ENCODE measurements around the gene UGP2. TPM values are rescaled to one million over a fixed set of nuclear protein-coding genes. Genes with fewer than 3 reads are reported as not detected.

Gene UGP2
- total and polyA plus RNA-seq, 2 of the 8 experiments (the other 6 are each of a cell fraction or from before 2014, with no cell fraction given): 278 to 956 TPM

DNA sequence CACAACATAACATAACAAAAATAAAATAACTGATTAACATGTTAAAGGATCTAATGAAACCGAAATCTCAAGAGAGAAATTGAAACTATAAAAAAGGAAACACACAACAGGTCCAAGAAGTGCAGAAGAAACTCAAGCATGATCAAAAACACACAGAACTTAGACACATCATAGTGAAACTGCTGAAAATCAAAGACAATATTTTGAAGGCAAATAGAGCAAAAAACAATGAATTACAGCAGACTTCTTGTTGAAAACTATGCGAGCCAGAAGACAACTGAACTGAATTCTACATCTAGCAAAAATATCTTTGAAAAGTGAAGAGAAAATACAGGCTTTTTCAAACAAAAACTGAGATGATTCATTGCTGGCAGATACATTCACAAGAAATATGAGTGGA, 61.3 kb downstream of the UGP2 start (continued):
- TF ChIP-seq, protein P1, sequence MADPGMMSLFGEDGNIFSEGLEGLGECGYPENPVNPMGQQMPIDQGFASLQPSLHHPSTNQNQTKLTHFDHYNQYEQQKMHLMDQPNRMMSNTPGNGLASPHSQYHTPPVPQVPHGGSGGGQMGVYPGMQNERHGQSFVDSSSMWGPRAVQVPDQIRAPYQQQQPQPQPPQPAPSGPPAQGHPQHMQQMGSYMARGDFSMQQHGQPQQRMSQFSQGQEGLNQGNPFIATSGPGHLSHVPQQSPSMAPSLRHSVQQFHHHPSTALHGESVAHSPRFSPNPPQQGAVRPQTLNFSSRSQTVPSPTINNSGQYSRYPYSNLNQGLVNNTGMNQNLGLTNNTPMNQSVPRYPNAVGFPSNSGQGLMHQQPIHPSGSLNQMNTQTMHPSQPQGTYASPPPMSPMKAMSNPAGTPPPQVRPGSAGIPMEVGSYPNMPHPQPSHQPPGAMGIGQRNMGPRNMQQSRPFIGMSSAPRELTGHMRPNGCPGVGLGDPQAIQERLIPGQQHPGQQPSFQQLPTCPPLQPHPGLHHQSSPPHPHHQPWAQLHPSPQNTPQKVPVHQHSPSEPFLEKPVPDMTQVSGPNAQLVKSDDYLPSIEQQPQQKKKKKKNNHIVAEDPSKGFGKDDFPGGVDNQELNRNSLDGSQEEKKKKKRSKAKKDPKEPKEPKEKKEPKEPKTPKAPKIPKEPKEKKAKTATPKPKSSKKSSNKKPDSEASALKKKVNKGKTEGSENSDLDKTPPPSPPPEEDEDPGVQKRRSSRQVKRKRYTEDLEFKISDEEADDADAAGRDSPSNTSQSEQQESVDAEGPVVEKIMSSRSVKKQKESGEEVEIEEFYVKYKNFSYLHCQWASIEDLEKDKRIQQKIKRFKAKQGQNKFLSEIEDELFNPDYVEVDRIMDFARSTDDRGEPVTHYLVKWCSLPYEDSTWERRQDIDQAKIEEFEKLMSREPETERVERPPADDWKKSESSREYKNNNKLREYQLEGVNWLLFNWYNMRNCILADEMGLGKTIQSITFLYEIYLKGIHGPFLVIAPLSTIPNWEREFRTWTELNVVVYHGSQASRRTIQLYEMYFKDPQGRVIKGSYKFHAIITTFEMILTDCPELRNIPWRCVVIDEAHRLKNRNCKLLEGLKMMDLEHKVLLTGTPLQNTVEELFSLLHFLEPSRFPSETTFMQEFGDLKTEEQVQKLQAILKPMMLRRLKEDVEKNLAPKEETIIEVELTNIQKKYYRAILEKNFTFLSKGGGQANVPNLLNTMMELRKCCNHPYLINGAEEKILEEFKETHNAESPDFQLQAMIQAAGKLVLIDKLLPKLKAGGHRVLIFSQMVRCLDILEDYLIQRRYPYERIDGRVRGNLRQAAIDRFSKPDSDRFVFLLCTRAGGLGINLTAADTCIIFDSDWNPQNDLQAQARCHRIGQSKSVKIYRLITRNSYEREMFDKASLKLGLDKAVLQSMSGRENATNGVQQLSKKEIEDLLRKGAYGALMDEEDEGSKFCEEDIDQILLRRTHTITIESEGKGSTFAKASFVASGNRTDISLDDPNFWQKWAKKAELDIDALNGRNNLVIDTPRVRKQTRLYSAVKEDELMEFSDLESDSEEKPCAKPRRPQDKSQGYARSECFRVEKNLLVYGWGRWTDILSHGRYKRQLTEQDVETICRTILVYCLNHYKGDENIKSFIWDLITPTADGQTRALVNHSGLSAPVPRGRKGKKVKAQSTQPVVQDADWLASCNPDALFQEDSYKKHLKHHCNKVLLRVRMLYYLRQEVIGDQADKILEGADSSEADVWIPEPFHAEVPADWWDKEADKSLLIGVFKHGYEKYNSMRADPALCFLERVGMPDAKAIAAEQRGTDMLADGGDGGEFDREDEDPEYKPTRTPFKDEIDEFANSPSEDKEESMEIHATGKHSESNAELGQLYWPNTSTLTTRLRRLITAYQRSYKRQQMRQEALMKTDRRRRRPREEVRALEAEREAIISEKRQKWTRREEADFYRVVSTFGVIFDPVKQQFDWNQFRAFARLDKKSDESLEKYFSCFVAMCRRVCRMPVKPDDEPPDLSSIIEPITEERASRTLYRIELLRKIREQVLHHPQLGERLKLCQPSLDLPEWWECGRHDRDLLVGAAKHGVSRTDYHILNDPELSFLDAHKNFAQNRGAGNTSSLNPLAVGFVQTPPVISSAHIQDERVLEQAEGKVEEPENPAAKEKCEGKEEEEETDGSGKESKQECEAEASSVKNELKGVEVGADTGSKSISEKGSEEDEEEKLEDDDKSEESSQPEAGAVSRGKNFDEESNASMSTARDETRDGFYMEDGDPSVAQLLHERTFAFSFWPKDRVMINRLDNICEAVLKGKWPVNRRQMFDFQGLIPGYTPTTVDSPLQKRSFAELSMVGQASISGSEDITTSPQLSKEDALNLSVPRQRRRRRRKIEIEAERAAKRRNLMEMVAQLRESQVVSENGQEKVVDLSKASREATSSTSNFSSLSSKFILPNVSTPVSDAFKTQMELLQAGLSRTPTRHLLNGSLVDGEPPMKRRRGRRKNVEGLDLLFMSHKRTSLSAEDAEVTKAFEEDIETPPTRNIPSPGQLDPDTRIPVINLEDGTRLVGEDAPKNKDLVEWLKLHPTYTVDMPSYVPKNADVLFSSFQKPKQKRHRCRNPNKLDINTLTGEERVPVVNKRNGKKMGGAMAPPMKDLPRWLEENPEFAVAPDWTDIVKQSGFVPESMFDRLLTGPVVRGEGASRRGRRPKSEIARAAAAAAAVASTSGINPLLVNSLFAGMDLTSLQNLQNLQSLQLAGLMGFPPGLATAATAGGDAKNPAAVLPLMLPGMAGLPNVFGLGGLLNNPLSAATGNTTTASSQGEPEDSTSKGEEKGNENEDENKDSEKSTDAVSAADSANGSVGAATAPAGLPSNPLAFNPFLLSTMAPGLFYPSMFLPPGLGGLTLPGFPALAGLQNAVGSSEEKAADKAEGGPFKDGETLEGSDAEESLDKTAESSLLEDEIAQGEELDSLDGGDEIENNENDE (IDR thresholded peaks at IDR 0.05; ENCODE audit: insufficient replicate concordance, low read length): no peak
- TF ChIP-seq, protein P2, sequence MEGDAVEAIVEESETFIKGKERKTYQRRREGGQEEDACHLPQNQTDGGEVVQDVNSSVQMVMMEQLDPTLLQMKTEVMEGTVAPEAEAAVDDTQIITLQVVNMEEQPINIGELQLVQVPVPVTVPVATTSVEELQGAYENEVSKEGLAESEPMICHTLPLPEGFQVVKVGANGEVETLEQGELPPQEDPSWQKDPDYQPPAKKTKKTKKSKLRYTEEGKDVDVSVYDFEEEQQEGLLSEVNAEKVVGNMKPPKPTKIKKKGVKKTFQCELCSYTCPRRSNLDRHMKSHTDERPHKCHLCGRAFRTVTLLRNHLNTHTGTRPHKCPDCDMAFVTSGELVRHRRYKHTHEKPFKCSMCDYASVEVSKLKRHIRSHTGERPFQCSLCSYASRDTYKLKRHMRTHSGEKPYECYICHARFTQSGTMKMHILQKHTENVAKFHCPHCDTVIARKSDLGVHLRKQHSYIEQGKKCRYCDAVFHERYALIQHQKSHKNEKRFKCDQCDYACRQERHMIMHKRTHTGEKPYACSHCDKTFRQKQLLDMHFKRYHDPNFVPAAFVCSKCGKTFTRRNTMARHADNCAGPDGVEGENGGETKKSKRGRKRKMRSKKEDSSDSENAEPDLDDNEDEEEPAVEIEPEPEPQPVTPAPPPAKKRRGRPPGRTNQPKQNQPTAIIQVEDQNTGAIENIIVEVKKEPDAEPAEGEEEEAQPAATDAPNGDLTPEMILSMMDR (IDR thresholded peaks at IDR 0.05; ENCODE audit: control extremely low read depth in 1 of 3, insufficient read depth in 1 of 3, low read depth in 1 of 3, low read length in 3 of 3): no peak
- TF ChIP-seq CBX8 (IDR thresholded peaks at IDR 0.05; ENCODE audit: borderline replicate concordance, low read depth, low read length) (no peak), YY1 (IDR thresholded peaks at IDR 0.05; ENCODE audit: low read depth, low read length) (no peak), KDM4A (IDR thresholded peaks at IDR 0.05; ENCODE audit: low read depth, low read length, severe bottlenecking) (no peak), KDM5A (IDR thresholded peaks at IDR 0.05; ENCODE audit: low read length) (no peak), CHD2 (IDR thresholded peaks at IDR 0.05; ENCODE audit: low read length) (no peak)
- TF ChIP-seq, protein P3, sequence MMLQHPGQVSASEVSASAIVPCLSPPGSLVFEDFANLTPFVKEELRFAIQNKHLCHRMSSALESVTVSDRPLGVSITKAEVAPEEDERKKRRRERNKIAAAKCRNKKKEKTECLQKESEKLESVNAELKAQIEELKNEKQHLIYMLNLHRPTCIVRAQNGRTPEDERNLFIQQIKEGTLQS (IDR thresholded peaks at IDR 0.05; ENCODE audit: insufficient read depth, low read depth, low read length): no peak

All from H1 (cell line).